Measurements from ENCODE around the gene PSME1.

GRCh38 chr14:24093207-24093900 lies 42.6 kb upstream of the PSME1 start:
- TF ChIP-seq EP300 (IDR thresholded peaks at IDR 0.05; ENCODE audit: borderline replicate concordance) (no peak), EGR1 (IDR thresholded peaks at IDR 0.05) (no peak), REST (IDR thresholded peaks at IDR 0.05; ENCODE audit: low read depth) (no peak), YY1 (IDR thresholded peaks at IDR 0.05; ENCODE audit: low read depth) (no peak), TCF12 (IDR thresholded peaks at IDR 0.05; ENCODE audit: low read depth) (no peak), TAF1 (IDR thresholded peaks at IDR 0.05; ENCODE audit: low read depth) (no peak), CEBPB (IDR thresholded peaks at IDR 0.05) (no peak), ZBTB7A (IDR thresholded peaks at IDR 0.05; ENCODE audit: low read depth) (no peak), FOXM1 (IDR thresholded peaks at IDR 0.05; ENCODE audit: borderline replicate concordance, low read depth) (no peak)
- TF ChIP-seq, protein P1, sequence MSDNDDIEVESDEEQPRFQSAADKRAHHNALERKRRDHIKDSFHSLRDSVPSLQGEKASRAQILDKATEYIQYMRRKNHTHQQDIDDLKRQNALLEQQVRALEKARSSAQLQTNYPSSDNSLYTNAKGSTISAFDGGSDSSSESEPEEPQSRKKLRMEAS (IDR thresholded peaks at IDR 0.05) = no peak

Measured in Ishikawa (cell line).